Astrocyte (in vitro differentiated cells and primary cell): Measurements from ENCODE around the gene TWNK. TPM values are rescaled to one million over a fixed set of nuclear protein-coding genes. Genes with fewer than 3 reads are reported as not detected.

Experiments
- DNase-seq: peaks from one replicate; pipeline ENCODE4 v3.0.0-alpha.2; 2010; ENCODE audit warnings: low read depth
- FAIRE-seq: peaks from 2 replicates; lab custom pipeline; 2011; peaks lifted over from hg19 to GRCh38; lab: Jason Lieb, UNC
- H2AFZ ChIP-seq: 2 replicates; pipeline ENCODE4 v1.6.0; 2012; ENCODE audit warnings: low read depth, low read length, inconsistent platforms
- H3K27ac ChIP-seq: 2 replicates; pipeline ENCODE4 v1.5.1; 2011; ENCODE audit warnings: low read depth, low read length, inconsistent platforms
- H3K27me3 ChIP-seq: 2 replicates; pipeline ENCODE4 v1.6.0; 2011; ENCODE audit warnings: low read length, inconsistent platforms; ENCODE audit not compliant: insufficient read depth
- H3K36me3 ChIP-seq: 2 replicates; pipeline ENCODE4 v1.5.1; 2011; ENCODE audit warnings: low read length, inconsistent platforms; ENCODE audit not compliant: insufficient read depth
- H3K4me1 ChIP-seq: 2 replicates; pipeline ENCODE4 v1.5.1; 2011; ENCODE audit warnings: low read length, inconsistent platforms; ENCODE audit not compliant: insufficient read depth
- H3K4me2 ChIP-seq: 2 replicates; pipeline ENCODE4 v1.6.0; 2012; ENCODE audit warnings: low read length, inconsistent platforms
- H3K4me3 ChIP-seq: 2 replicates; pipeline ENCODE4 v1.5.1; 2011; ENCODE audit warnings: low read depth, mild to moderate bottlenecking, low read length, inconsistent platforms; ENCODE audit not compliant: insufficient read depth
- H3K79me2 ChIP-seq: 2 replicates; pipeline ENCODE4 v1.6.0; 2012; ENCODE audit warnings: mild to moderate bottlenecking, low read length, inconsistent platforms; ENCODE audit not compliant: insufficient read depth
- H3K9ac ChIP-seq: 2 replicates; pipeline ENCODE4 v1.6.0; 2012; ENCODE audit warnings: mild to moderate bottlenecking, low read length, inconsistent platforms
- H3K9me3 ChIP-seq: 2 replicates; pipeline ENCODE4 v1.5.1; 2012; ENCODE audit warnings: low read depth, mild to moderate bottlenecking, low read length, inconsistent platforms; ENCODE audit not compliant: insufficient read depth
- H4K20me1 ChIP-seq: 2 replicates; pipeline ENCODE4 v1.6.0; 2012; ENCODE audit warnings: low read length, inconsistent platforms; ENCODE audit not compliant: insufficient read depth
- H3K27ac Mint-ChIP-seq: one replicate; pipeline ENCODE4 v1.8.0; 2021; ENCODE audit warnings: mild to moderate bottlenecking, mixed read lengths; ENCODE audit not compliant: unreplicated experiment
- H3K27me3 Mint-ChIP-seq: one replicate; pipeline ENCODE4 v1.8.0; 2021; ENCODE audit warnings: low read depth, mixed read lengths; ENCODE audit not compliant: unreplicated experiment
- H3K36me3 Mint-ChIP-seq: one replicate; pipeline ENCODE4 v1.8.0; 2021; ENCODE audit warnings: low read depth, mixed read lengths; ENCODE audit not compliant: unreplicated experiment
- H3K4me1 Mint-ChIP-seq: one replicate; pipeline ENCODE4 v1.8.0; 2021; ENCODE audit warnings: low read depth, mixed read lengths; ENCODE audit not compliant: unreplicated experiment
- H3K4me3 Mint-ChIP-seq: one replicate; pipeline ENCODE4 v1.8.0; 2021; ENCODE audit warnings: mild to moderate bottlenecking, moderate library complexity, mixed read lengths; ENCODE audit not compliant: unreplicated experiment
- H3K9me3 Mint-ChIP-seq: one replicate; pipeline ENCODE4 v1.8.0; 2021; ENCODE audit warnings: mild to moderate bottlenecking, mixed read lengths; ENCODE audit not compliant: unreplicated experiment
- EZH2 ChIP-seq: IDR thresholded peaks from 2 replicates; pipeline ENCODE4 v1.6.1; 2012; ENCODE audit warnings: mild to moderate bottlenecking, low read length, inconsistent platforms; ENCODE audit not compliant: insufficient read depth
- total RNA-seq: library from RNA; stranded (reverse); gene quantifications from 2 replicates; pipeline ENCODE4 v1.2.1, GENCODE V29; 2021
- TF ChIP-seq, protein P1 (sequence below): IDR thresholded peaks from 2 replicates; pipeline ENCODE4 v1.5.1; 2011; ENCODE audit warnings: low read depth, mild to moderate bottlenecking, inconsistent platforms, low read length, moderate library complexity; ENCODE audit not compliant: insufficient read depth

Gene TWNK
- total RNA-seq, 1 donor from 2014 or later, result 12.9 TPM

DNA sequence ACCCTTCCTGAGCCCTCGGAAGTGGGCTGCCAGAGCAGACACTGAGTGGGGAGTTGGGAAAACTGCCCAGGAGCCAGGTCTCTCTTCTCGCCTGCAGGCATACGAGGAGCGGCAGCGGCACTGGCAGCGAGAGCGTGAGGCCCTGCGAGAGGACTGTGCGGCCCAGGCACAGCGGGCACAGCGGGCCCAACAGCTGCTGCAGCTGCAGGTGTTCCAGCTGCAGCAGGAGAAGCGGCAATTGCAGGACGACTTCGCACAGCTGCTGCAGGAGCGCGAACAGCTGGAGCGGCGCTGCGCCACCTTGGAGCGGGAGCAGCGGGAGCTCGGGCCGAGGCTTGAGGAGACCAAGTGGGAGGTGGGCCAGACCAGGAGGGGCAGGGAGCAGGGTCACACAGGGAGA is 18.0 kb downstream of the TWNK start:
- peaks cover 15% of the 10 kb centered on the region for H3K4me1 Mint-ChIP-seq
- no peak overlapping the region for H3K27ac ChIP-seq
- no peak overlapping the region for H2AFZ ChIP-seq
- no peak overlapping the region for H3K4me3 ChIP-seq
- H3K27ac Mint-ChIP-seq, result no peak overlapping the region
- FAIRE-seq (no peak), DNase-seq (no peak)
- peaks cover 10% of the 10 kb centered on the region for H3K36me3 ChIP-seq
- no peak overlapping the region for H3K9ac ChIP-seq
- no peaks in the 10 kb centered on the region for H3K27me3 Mint-ChIP-seq
- no peaks in the 10 kb centered on the region for H3K27me3 ChIP-seq
- H3K79me2 ChIP-seq, result peaks cover 42% of the 10 kb centered on the region
- TF ChIP-seq, protein P1, sequence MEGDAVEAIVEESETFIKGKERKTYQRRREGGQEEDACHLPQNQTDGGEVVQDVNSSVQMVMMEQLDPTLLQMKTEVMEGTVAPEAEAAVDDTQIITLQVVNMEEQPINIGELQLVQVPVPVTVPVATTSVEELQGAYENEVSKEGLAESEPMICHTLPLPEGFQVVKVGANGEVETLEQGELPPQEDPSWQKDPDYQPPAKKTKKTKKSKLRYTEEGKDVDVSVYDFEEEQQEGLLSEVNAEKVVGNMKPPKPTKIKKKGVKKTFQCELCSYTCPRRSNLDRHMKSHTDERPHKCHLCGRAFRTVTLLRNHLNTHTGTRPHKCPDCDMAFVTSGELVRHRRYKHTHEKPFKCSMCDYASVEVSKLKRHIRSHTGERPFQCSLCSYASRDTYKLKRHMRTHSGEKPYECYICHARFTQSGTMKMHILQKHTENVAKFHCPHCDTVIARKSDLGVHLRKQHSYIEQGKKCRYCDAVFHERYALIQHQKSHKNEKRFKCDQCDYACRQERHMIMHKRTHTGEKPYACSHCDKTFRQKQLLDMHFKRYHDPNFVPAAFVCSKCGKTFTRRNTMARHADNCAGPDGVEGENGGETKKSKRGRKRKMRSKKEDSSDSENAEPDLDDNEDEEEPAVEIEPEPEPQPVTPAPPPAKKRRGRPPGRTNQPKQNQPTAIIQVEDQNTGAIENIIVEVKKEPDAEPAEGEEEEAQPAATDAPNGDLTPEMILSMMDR, result no peak
- TF ChIP-seq EZH2, result no peak
- peaks cover 3% of the 10 kb centered on the region for H3K36me3 Mint-ChIP-seq
- H3K4me2 ChIP-seq, result no peak overlapping the region
- no peak overlapping the region for H3K4me3 Mint-ChIP-seq
- peaks cover 1% of the 10 kb centered on the region for H3K9me3 Mint-ChIP-seq
- H3K9me3 ChIP-seq, result no peaks in the 10 kb centered on the region
- peaks cover 21% of the 10 kb centered on the region for H3K4me1 ChIP-seq
- H4K20me1 ChIP-seq, result peaks cover 68% of the 10 kb centered on the region

DNA sequence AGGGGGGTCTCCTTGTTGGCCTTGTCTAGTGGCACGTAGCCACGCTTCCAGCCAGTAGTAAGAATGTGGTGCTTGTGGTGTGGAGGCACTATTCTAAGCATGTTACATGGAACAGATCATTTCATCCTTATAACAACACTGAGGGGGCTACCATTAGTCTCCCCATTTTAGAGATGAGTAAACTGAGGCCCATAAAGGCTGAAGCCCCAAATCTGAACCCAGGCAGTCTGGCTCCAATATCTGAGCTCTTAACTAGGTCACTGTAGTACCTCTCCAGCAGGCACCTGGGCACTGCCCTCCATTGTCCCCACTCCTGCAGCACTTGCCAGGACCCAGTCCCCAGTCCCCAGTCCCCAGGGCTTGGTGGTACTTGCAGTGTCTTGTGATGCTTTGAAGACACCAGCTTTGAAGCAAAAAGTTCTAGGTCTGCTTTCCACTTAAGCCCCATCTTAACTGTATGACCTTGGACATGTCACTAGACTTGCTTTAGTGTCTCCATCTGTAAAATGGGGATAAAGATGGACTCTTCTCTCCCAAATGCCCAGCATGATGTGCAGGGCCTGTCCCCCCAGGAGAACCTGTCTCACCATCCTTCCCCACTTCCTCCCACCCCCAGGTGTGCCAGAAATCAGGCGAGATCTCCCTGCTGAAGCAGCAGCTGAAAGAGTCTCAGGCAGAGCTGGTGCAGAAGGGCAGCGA is 18.7 kb downstream of the TWNK start:
- H3K79me2 ChIP-seq, result peaks cover 36% of the 10 kb centered on the region
- H3K27me3 ChIP-seq, result no peaks in the 10 kb centered on the region
- Mint-ChIP-seq H3K27me3 (no peaks in the 10 kb centered on the region), H3K9me3 (peaks cover under 1% of the 10 kb centered on the region), H3K27ac (no peak overlapping the region), H3K4me1 (peaks cover 12% of the 10 kb centered on the region), H3K4me3 (no peak overlapping the region), H3K36me3 (peaks cover 3% of the 10 kb centered on the region)
- peaks cover 66% of the 10 kb centered on the region for H4K20me1 ChIP-seq
- no peak overlapping the region for H3K4me2 ChIP-seq
- peaks cover 17% of the 10 kb centered on the region for H3K4me1 ChIP-seq
- no peak overlapping the region for H2AFZ ChIP-seq
- no peak overlapping the region for H3K9ac ChIP-seq
- DNase-seq (no peak), FAIRE-seq (no peak)
- no peak overlapping the region for H3K27ac ChIP-seq
- peaks cover 10% of the 10 kb centered on the region for H3K36me3 ChIP-seq
- H3K4me3 ChIP-seq, result no peak overlapping the region
- no peaks in the 10 kb centered on the region for H3K9me3 ChIP-seq
- TF ChIP-seq, protein P1, result no peak
- no peak for TF ChIP-seq EZH2

- Histone ChIP-seq H3K9me3 (no peaks in the 10 kb centered on the region), H3K4me1 (peaks cover 11% of the 10 kb centered on the region), H2AFZ (no peak overlapping the region), H3K27ac (no peak overlapping the region), H4K20me1 (peaks cover 60% of the 10 kb centered on the region), H3K79me2 (peaks cover 29% of the 10 kb centered on the region), H3K27me3 (no peaks in the 10 kb centered on the region), H3K36me3 (peaks cover 10% of the 10 kb centered on the region), H3K4me3 (no peak overlapping the region), H3K9ac (no peak overlapping the region), H3K4me2 (no peak overlapping the region)
- DNase-seq, result no peak
- Mint-ChIP-seq H3K27ac (no peak overlapping the region), H3K4me1 (peaks cover 6% of the 10 kb centered on the region), H3K9me3 (no peaks in the 10 kb centered on the region), H3K4me3 (no peak overlapping the region), H3K36me3 (peaks cover 3% of the 10 kb centered on the region), H3K27me3 (no peaks in the 10 kb centered on the region)
- no peak for FAIRE-seq
- TF ChIP-seq EZH2, result no peak
These were observed 19.3 kb downstream of the TWNK start for GRCh38 chr10:101006593-101007098.
